GM19351 (cell line): ENCODE measurements around the gene DYNC1H1.
A peak's percentile ranks its signal among the peaks of the same experiment; 100 is the strongest.
"Not testable (repeated sequence)": the region's sequence is repeated elsewhere in the genome, so short reads cannot be mapped to it uniquely, and the experiment has no call there.

Source experiments
- ATAC-seq: cut with Tn5 transposase; IDR thresholded peaks from one replicate; pipeline ENCODE4 v1.9.1; 2021; ENCODE audit warnings: mild to moderate bottlenecking, moderate library complexity; ENCODE audit not compliant: unreplicated experiment

The DYNC1H1 gene

DNA sequence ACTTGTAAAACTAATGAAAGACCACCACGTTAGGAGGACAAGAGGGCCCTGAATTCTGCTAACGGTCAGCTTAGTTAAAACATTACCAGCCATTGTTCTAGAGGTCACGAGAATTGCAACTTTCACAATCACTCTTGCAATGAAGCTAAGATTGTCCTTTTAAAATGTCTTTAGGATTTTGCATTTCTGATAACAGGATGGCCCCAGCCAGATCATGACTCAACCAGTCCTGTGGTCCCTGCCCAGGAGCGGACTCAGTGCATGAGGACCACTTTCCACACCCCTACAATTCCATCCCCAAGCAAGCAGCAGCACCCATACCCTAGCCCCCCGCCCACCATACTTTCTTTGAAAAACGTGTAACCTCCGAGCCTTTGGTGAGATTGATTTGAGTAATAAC is 93.8 kb downstream of the DYNC1H1 start:
- ATAC-seq = no peak

DNA sequence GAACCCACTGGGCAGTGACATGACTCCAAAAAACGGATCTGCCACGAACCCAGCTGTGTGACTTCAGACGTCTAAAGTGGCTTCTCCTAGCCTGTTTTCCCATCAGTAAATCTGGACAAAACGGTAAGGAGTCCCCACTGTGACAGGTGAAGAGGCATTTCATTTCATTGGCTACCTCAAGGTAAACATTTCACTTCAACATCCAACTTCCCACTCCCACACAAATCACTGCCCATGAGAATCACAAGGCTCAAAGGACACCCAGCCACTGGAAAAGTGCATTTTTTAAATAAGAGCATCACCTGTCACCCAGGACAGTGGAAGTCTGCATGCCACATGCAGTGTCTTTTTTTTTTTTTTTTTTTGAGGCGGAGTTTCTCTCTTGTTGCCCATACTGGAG is 94.6 kb downstream of the DYNC1H1 start:
- no peak for ATAC-seq

GRCh38 chr14:102063109-102063807 is 98.9 kb downstream of the DYNC1H1 start:
- peak; percentile 60 for ATAC-seq

GRCh38 chr14:102063808-102064429 is 99.5 kb downstream of the DYNC1H1 start:
- no peak for ATAC-seq

GRCh38 chr14:102064590-102064989 is 100.2 kb downstream of the DYNC1H1 start:
- ATAC-seq = not testable (repeated sequence)

DNA sequence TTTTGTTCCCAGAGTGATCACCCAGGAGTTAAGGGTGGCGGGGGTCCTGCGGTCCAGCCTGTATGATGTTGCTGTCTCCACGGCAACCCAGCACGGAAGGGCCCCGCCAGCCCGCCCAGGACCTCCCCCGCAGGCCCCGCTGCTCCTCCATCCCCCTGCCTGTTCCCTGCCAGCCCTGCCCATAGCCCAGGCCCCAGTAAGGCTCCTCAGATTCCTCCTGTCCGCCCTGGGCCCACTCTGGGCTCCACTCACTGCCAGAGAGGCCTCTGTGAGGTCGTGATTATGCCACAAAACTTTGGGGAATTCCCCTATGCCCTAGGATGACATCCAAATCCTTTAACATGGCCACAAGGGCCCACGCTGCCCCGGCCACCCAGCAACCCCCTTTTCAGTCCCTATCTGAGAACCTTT is 101.7 kb downstream of the DYNC1H1 start:
- no peak for ATAC-seq

DNA sequence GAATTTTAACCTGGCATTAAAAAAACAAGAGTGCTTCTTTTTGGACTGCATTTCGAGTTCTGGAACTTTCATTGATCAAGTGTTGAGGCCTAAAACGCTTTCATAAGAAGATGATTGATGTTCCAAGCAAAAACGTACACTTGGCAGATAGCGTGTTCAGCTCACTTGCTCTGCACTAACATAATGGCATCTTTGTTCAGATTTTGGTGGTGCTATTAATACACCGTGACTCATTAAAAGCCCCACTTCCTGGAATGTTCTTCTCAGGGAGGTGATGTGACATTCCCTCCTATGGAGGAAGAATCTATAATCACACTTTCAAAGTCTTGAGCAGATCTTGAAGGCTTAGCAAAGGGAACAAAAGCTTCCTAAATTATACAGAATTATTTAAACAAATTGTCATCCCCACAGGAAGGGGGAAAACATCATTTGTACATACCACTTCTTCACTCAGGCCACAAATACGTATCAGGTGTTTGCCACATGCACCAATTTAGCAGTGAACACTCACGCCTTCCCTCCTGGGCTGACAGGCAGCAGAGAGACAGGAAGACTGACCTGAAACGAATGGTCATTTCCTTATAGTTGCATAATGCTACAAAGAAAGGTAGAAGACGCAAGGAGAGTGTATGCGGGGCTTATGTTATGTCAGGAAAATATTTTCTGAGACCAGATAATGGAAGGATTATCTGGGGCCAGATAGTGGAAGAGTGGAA is 107.1 kb downstream of the DYNC1H1 start:
- no peak for ATAC-seq

GRCh38 chr14:102074415-102074964 is 110.1 kb downstream of the DYNC1H1 start:
- ATAC-seq = no peak

GRCh38 chr14:102075155-102075554 is 110.8 kb downstream of the DYNC1H1 start:
- ATAC-seq = no peak

GRCh38 chr14:102077382-102077709 is 113.0 kb downstream of the DYNC1H1 start:
- ATAC-seq = no peak

DNA sequence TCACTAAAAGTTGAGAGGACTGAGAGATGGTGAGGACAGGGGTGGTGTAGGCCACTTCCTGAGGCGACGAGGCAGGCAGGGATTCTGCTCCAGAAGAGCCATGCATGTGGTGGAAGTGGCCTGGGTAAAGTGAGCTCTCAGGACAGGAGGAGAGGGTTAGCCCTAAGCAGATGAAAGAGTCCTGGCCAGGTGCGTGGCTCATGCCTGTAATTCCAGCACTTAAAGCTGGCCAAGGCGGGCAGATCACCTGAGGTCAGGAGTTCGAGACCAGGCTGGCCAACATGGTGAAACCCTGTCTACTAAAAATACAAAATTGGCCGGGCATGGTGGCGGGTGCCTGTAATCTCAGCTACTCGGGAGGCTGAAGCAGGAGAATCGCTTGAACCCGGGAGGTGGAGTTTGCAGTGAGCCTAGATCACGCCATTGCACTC is 114.0 kb downstream of the DYNC1H1 start:
- not testable (repeated sequence) for ATAC-seq

DNA sequence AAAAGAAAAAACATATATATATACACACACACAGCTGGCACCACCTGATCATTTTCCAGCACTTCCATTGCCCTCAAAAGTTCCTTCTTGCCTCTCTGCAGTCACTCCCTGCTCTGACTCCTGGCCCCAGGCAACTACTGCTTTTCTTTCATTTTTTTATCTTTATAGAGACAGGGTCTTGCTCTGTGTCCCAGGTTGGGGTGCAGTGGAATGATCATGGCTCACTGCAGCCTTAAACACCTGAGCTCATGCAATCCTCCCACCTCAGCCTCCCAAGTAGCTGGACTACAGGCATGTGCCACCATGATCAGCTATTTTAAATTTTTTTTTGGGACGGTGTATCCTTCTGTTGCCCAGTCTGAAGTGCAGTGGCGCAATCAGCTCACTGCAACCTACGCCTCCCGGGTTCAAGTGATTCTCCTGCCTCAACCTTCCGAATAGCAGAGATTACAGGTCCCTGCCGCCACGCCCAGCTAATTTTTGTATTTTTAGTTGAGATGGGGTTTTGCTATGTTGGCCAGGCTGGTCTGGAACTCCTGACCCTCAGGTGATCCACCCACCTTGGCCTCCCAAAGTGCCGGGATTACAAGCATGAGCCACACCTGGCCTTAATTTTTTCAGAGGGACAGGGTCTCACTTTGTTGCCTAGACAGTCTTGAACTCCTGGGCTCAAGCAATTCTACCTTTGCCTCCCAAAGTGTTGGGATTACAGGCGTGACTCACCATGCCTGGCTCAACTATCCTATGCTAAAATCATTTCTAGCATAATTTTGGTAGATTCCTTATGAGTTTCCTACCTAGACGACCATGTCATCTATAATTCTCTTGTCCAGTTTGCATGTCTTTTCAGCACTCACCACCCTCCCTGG is 114.7 kb downstream of the DYNC1H1 start:
- no peak for ATAC-seq

DNA sequence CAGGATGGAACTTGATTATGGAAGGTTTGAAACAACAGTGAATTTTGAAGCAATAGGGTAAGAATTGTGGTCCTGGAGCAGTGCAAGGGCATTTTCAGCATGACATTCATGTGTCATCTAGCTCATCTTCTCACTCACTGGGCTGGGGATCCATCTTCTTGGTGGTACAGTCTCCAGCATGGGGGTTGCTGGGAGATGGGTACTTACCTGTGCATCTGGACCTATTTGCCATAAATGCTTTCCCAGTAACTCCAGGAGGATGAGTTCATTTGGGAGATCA is 115.3 kb downstream of the DYNC1H1 start:
- no peak for ATAC-seq

DNA sequence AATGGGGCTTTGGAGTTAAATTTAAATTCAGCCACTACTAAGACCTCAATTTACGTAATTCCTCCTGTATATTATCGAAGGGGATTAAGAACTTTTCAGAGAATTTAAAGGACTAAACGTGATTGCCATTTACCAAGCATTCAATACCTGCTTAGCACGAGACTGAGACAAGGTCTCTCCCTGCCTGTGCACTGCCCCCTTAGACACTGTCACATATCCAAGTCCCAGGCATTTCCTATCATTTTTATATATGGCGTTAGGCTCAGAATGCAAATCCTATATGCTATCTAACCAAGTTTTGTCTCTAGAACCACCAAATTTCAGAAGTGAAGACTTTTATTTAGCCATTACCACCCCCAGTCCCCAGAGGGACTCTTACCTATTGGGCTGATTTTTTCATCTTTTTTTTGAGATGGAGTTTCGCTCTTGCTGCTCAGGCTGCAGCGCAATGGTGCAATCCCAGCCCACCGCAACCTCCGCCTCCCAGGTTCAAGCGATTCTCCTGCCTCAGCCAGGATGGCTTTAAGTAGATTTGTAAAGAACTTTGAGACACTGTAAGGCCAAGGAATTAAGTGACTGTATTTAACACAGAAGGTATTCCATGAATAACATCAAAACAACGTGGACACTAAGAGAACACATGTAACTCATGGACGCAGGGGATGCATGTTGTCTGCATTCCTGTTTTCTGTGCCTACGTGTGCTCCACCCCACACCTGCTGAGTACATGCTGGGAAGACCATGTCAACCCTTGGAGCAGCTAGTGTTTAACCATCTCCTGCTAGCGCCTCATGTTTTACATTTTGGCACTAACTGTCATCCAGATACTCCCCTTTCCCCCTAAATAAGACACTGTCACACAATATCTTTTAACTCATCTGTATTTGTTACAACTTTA is 116.1 kb downstream of the DYNC1H1 start:
- ATAC-seq = no peak

DNA sequence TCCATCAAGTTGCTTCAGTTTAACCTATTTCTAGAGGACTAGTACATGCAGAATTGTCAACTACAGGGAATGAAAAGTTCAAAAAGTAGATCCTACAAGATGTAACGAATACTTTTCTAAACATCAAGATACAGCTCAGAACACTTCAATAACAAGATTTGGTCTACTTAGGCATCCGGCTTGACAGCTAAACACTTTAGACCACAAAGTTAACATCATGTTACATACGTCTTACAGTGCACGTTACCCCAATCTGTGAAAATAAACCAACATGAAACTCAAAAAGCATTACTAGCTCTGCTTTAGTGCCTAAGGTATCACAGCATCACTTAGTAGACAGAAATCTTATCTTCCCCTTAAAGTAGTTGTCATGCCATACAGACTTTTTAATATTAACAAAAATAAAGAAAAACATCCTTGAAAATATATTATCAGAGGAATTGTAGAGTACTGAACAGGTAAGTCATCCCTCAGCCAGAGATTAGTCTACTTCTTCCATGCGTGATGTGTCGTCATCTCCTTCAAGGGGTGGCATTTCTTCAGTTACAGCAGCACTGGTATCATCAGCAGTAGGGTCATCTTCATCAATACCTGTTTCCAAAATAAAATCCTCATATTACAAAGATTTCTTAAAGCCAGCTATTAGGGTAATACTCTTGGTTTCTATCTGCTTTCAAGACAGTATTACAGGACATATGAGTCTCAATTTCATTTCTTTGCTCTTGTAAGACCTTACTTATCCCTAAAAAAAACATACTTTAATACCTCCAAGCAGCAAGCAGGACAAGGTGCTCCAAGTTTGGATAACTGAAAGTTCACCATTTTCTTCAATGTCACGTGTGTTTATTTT is 117.1 kb downstream of the DYNC1H1 start:
- no peak for ATAC-seq

DNA sequence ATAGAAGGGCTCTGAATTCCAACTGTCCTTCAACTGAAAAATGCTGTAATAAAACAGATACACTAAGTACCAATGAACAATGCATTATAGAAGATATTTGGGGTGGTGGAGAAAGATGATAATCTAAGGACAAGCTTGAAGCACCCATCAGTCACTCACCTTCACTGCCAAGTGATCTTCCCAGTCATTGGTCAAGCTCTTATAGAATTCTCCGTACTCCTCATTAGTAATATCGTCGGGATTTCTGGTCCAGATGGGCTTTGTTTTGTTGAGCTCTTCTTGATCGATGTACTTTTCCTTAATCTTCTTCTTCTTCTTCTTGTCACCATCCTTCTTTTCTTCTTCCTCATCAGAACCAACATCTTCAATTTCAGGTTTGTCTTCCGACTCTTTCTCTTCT is 120.1 kb downstream of the DYNC1H1 start:
- not testable (repeated sequence) for ATAC-seq

DNA sequence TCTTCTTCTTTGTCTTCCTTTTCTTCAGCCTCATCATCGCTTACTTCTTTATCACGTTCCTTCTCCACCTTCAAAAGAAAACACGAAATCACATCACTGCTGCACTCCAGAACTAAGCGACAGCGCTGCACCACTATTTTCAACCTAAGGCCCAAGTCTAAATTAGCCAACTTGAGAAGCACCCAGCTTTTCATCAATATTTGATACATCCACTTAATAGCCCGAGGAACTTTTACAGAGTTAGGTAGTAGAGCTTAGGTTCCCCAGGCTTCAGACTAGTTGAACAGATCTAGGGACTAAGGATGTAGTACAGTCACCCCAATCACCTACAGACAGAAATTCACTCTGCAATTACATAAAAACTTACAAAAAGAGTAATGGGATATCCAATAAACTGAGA is 120.6 kb downstream of the DYNC1H1 start:
- ATAC-seq = no peak

DNA sequence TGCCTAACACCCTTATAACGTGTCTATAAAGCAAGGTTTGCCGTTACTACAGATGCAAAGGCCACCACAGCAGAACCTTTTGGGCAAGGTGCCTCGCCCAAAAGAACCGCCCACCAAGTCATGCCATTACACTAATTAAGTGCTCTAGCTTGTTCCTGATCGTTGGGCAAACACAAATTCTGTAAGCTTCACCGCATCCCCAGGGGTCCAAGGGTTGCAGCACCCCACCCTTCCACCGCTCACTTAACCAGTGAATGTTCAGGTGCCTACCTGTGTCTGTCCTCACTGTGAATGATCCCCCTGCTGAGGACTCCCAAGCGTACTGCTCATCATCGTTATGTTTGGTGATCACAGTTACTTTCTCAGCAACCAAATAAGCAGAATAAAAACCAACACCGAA is 121.1 kb downstream of the DYNC1H1 start:
- ATAC-seq = no peak
